H1 (cell line): Measurements from ENCODE around the gene IL5. TPM values are rescaled to one million over a fixed set of nuclear protein-coding genes. Genes with fewer than 3 reads are reported as not detected.

ENCODE experiments used
- CEBPB ChIP-seq: IDR thresholded peaks from 2 replicates; pipeline ENCODE4 v1.6.1; 2012; ENCODE audit warnings: low read depth, low read length
- CHD7 ChIP-seq: fragments of 300-600 bp; sonication (generic); IDR thresholded peaks from 2 replicates; pipeline ENCODE4 v1.7.1; 2012; ENCODE audit warnings: low read length, moderate library complexity, mild to moderate bottlenecking, inconsistent platforms; ENCODE audit not compliant: insufficient replicate concordance
- CTBP2 ChIP-seq: IDR thresholded peaks from 2 replicates; pipeline ENCODE4 v1.7.0; 2011; ENCODE audit warnings: borderline replicate concordance, mild to moderate bottlenecking, moderate library complexity, mixed read lengths, low read length; ENCODE audit not compliant: insufficient read depth, insufficient read length
- NRF1 ChIP-seq: IDR thresholded peaks from 2 replicates; pipeline ENCODE4 v1.6.1; 2011; ENCODE audit warnings: mild to moderate bottlenecking, low read depth, low read length, improper control_type of control experiment
- RFX5 ChIP-seq: IDR thresholded peaks from 2 replicates; pipeline ENCODE4 v1.6.1; 2011; ENCODE audit warnings: low read depth, low read length, improper control_type of control experiment, borderline replicate concordance
- RXRA ChIP-seq: IDR thresholded peaks from 2 replicates; pipeline ENCODE4 v1.6.1; 2011; ENCODE audit warnings: low read depth, mild to moderate bottlenecking, low read length, moderate library complexity; ENCODE audit not compliant: insufficient read depth
- TBP ChIP-seq: IDR thresholded peaks from 2 replicates; pipeline ENCODE4 v1.6.1; 2011; ENCODE audit warnings: low read depth, low read length, improper control_type of control experiment
- USF2 ChIP-seq: IDR thresholded peaks from 2 replicates; pipeline ENCODE4 v1.6.1; 2011; ENCODE audit warnings: low read length, improper control_type of control experiment
- YY1 ChIP-seq: IDR thresholded peaks from 2 replicates; pipeline ENCODE4 v1.6.1; 2011; ENCODE audit warnings: low read depth, mild to moderate bottlenecking, low read length
- polyA plus RNA-seq, 7 experiments: library from polyadenylated mRNA; depleted of rRNA in 3 of 7; stranded (reverse) in 5 of 7; unstranded in 2 of 7; fragments of >200 nt in 5 of 7; fragments of 200-250 nt in 2 of 7; gene quantifications; 1 replicate in 5 of 7; 2 replicates in 1 of 7; 4 replicates in 1 of 7; pipeline versions ENCODE4 v1.2.1 to v1.2.3, GENCODE V29; 2011 to 2013; ENCODE audit warnings: missing spikeins in 2 of 7, mixed read lengths in 2 of 7
- total RNA-seq: library from RNA; stranded (reverse); fragmentation: NEBNext Ultra II Directional; extraction: Animal tissue kit (Norgen Biotek cat#: 25700); gene quantifications from 2 replicates; pipeline ENCODE4 v1.2.1, GENCODE V29; 2021

IL5 gene
- total and polyA plus RNA-seq, 2 of the 8 experiments (the other 6 are each of a cell fraction or from before 2014, with no cell fraction given) = not detected

- no peak for TF ChIP-seq USF2
- no peak for TF ChIP-seq RXRA
- TF ChIP-seq RFX5 = no peak
- TF ChIP-seq YY1 = no peak
- no peak for TF ChIP-seq CTBP2
- no peak; the same call in 1 of the 2 replicates for TF ChIP-seq CEBPB
- TF ChIP-seq TBP = no peak
- TF ChIP-seq CHD7 = no peak
- no peak for TF ChIP-seq NRF1
These were observed 12.9 kb upstream of the IL5 start (continued) for GRCh38 chr5:132556153-132556762.
